Right ventricle myocardium inferior (tissue), 1 donor: ENCODE results near the gene RTL10. TPM values are rescaled to one million over a fixed set of nuclear protein-coding genes. Genes with fewer than 3 reads are reported as not detected.

ENCODE experiments used
- ATAC-seq: fragments of 200-7000 bp; cut with Tn5 transposase; one replicate; pipeline ENCODE4 v1.9.1; 2020; ENCODE audit warnings: mild to moderate bottlenecking, moderate library complexity
- DNase-seq: peaks from one replicate; pipeline ENCODE4 v3.0.0; 2021; ENCODE audit errors: missing footprints
- intact Hi-C: fragments of 100-400 bp; cut with DNase I; formaldehyde crosslinking; loops from one replicate; pipeline ENCODE4 v1.11.0; 2022
- total RNA-seq: library from RNA; stranded (reverse); fragmentation: NEBNext Ultra II Directional; extraction: Animal tissue kit (Norgen Biotek cat#: 25700); gene quantifications from one replicate; pipeline ENCODE4 v1.2.1, GENCODE V29; 2021
- donor health status: DM: no; HTN: yes; CAD: no; lungs with severe emphysema.

The RTL10 gene
- total RNA-seq, 1 donor from 2014 or later: 8.5 TPM

DNA sequence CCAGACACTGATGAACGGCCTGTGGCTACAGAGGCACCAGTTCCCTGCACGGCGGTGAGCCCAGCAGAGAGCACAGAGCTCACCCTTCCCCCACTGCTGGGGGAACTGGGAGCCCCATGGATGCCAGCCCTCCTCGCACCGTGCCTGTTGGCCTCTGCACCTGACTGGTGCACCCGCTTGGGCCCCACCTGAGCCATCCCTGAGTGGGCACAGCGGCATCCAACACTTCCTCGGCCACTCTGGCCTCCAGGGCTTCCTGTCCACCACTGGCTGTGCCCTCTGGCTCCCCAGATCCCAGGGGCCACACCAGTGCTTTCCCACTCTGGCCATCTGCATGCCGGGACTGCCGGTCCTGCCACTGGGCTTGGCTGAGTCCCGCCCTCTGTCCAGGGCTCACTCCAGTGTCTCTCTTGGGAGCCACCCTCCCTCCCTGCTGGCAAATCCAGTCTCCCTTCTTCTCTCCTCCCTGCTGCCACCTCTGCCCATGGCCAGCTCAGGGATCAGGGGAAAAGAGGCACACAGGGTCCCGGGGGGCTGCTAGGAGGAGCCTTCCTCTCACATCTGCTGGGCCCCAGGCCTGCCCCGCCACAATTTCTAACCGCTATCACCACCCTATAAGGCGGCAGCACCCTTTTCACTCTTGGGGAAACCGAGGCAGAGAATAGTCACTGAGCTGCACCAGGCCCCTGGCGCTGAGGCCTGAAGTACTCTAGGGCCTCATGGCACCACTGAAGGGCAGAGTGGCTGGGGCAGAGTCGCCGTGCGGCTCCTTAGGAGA is 33.0 kb downstream of the RTL10 start:
- no peak for DNase-seq
- no peak for ATAC-seq
- intact Hi-C loops: no loop called here

- DNase-seq (no peak), ATAC-seq (no peak)
- intact Hi-C loops: no loop called here
Observed at GRCh38 chr22:19820880-19821522, 33.7 kb downstream of the RTL10 start.

DNA sequence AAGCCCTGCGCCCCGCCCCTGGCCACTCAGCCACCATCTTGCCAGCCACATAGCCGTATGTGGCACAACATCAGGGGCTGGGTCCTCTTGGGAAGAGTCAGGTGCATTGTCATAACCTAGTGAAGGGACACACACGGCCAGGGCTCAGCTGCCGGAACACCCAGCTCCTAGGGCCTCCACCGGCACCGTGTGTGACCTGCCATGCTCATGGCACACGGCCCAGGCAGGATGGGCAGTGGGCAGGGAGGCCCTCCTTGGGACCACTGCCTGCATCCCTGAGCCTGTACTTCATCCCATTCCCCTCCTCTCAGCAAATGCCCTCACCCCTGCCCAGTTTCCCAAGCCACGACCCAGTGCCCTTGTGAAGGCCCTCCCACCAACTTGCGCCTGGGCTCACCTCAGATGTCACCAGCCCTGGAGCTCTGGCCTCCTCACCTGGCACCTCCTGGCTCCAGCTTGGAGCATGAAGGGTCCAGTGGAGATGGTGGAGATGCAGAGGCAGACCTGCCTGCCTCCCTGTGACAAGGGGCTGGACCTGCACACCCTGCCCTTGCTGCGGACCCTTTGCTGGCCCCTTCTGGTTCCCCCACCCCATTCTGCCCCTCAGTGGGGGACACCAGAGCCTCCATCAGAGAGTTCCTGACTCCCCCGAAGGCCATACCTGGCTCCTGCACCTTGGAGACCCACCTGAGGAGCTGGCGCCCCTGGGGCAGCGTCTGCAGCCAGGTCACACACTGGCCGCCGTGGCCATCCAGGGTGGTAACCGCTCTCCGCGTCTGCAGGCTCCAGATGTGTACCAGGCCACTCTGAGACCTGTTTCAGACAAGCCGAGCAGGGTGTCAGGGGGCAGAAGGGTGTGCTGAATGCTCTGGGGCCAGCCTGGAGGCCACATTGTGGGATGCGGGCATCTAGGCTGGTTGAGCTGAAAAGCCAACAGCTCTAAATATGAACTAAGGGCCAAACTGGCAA is 34.5 kb downstream of the RTL10 start:
- DNase-seq (no peak), ATAC-seq (no peak)
- intact Hi-C loops: no loop called here

DNA sequence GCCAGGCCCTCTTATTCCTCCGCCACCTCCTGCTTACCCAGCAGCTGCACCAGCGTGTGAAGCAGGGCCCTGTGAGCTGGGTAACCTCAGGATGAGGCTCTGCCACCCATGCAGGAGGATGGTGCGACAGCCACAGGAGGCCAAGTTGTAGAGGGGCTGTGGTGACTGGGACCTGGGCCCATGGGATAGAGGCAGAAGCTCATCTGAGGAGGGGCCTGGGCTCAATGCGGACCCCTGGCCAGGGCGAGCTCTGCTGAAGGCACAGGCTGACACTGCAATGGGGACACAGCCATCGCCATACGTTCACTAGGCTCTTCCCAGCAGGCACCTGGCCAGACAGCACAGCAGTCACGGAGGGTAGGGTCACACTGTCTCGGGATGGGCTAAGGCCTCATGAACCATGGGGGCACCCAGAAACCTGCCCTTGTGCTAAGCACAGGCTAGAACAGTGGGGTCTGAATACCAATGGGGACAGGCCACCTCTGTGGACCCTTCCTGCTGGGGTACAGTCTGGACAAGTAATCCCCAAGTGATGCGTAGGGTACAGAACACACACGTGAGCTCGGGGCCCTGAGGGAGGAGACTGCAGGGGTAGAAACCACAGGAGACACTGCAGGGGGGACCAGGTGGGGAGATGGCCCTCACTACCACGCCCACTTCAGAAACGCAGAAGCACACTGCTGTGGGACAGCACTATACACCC is 35.3 kb downstream of the RTL10 start:
- no peak for DNase-seq
- intact Hi-C loops: no loop called here
- ATAC-seq: no peak

DNA sequence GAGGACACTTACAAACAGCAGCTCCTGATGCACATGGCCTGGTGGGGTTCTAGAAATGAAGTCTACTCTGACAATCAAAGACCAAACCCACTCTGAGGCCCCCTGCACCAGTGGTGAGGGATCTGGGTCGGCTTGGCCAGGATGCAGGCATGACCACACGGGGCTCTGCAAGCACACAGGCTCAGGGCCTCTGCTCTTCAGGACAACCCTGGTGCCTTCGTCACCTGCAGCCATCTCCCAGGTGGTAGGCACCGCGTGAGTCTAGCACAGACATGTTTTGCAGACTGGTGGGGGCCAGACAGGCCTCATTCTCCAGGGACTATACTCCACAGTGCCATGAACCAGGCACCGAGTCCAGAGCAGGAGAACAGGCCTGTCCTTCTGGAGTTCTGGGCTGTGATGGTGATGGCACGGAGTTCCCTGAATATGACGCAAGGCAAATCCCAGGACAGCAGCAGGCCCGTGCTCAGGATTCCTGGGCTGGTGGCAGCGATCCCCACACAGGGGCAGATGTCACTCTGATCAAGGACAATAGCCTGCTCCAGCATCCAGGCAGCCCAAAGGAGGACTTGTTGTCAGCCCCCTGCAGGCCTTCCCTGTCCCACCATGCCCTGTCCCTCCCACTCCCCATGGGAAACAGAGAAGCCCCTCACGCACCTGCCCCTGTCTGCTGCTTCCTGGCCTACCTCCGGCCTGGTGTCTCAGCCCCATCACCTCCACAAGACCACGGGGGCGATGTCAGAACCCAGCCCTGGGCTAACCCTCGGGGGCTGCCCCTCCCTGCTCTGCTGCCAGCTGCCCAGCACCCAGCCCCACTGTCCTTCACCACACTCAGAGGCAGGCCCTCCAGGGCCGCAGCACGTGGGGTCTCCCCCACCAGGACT is 36.1 kb downstream of the RTL10 start:
- intact Hi-C loops: no loop called here
- DNase-seq (no peak), ATAC-seq (no peak)

DNA sequence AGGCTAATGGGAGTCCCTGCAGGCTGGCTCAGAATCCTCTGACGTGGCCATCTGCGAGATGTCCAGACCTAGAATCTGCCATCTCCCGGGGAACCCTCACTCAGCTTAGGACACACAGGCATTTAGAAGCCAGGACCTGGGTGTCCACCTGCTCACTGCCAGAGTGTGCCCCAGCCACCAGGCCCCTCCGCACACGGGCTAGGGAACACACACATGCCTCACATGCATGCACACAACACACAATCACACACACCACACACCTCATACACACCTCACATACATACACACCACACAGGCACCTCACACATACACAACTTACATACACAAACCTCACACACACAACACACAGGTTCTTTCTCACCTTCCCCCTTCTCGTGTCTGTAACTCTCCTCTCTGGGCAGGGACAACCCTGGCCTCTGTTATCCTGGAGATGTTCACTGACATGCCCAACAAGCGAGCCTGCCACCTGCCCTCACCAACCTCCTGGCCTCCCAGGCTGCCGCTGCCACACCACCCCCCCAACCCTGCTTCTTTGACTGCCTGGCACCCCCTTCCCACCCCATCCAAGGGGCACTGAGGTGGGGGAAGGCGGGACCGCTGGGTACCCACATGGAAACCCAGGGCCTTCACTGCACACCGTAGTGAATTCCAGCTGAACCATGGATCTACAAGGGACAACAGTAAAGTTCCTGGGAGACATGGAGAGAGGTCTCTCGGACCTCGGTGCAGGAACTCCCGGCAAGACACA is 38.1 kb downstream of the RTL10 start:
- no peak for DNase-seq
- ATAC-seq: no peak
- intact Hi-C loops: no loop called here

- ATAC-seq (no peak), DNase-seq (no peak)
- intact Hi-C loops: no loop called here
Observed at GRCh38 chr22:19815823-19816290, 38.8 kb downstream of the RTL10 start.

GRCh38 chr22:19815093-19815822 is 39.4 kb downstream of the RTL10 start:
- intact Hi-C loops: no loop called here
- DNase-seq (no peak), ATAC-seq (no peak)

GRCh38 chr22:19814428-19814827 is 40.2 kb downstream of the RTL10 start:
- intact Hi-C loops: no loop called here

DNA sequence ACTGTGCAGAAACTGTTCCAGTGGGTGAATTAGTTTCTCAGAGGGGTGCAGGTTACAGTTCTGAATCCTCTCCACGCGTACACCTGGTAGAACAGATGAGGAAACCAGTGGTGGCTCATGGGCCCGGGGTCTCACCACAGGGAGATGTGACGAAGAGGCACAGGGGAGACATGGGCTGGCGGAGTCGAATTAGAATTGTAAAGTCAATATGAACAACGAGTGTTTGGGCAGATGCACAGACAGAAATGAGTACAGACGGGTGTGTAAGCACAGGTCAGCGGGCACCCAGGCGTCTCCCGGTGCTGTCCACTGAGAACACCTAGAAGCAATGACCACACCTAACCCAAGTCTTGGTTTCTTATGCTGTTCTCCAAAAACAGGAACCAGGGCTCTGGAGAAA is 41.8 kb downstream of the RTL10 start:
- ATAC-seq: no peak
- intact Hi-C loops: no loop called here
- DNase-seq: no peak

More at GRCh38 chr22:19814428-19814827, 40.2 kb downstream of the RTL10 start:
- DNase-seq (no peak), ATAC-seq (no peak)

DNA sequence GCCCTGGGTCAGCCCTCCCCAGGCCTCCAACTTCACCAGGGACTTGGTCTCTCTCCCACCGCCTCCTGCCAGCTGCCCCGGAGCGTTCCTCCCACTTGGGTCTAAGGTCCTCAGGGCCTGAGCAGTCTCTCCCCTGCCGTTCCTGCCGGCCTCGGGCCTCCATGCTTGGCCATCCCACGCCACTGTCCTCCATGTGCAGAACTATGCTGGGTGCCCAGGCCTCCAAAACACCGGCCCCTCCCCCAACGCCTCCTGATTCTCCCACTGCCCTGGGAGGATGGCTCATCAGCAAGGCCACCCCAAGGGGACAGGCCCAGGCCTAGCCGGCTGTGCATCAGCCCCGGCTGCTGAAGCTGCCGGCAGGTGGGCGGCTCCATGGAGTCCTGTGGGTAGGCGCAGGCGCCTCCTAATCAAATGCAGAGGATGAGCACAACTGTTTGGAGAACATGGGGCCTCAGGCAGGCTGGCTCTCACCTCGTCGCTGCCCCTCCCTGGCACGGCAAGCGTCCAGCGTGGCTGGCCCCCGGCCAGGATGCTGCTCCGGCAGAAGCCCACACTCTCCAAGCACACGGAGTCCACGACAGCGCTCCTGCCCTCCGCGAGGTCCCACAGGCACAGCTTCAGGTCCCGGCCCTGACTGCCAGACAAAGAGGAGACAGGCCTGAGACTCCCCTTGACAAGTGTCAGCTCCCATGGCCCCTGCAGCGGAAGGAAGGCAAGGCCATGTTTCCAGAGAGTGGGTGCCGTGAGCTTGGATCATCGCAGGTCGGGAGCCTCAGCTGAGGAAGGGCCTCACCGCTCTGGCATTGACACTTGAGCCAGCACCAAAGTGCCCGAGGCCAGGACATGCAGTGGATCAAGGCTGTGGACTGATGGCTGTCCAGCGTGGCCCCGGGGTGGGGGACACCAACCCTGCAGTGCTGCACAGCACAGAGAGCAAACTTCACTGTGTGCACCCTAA is 42.6 kb downstream of the RTL10 start:
- DNase-seq: no peak
- intact Hi-C loops: no loop called here
- ATAC-seq: no peak

DNA sequence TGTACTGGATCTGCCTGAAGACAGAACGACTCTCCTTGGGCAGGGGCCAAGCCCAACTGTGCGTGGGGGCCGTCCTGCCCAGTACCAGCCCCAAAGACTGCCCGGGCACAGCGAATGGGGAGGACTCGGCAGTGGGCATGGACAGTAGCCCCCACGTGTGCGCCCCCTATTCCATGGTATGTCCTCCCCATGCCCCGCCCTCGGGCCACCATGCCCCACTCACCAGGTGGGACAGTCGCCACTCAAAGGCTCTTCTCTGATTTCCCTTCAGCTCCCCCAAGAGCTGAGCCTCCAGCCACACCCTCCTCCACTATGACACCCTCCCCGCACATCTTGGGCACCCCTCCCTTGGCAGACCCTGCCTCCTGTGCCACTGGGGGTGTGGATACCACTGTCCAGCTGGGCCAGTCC is 43.5 kb downstream of the RTL10 start:
- no peak for ATAC-seq
- intact Hi-C loops: no loop called here
- DNase-seq: no peak

DNA sequence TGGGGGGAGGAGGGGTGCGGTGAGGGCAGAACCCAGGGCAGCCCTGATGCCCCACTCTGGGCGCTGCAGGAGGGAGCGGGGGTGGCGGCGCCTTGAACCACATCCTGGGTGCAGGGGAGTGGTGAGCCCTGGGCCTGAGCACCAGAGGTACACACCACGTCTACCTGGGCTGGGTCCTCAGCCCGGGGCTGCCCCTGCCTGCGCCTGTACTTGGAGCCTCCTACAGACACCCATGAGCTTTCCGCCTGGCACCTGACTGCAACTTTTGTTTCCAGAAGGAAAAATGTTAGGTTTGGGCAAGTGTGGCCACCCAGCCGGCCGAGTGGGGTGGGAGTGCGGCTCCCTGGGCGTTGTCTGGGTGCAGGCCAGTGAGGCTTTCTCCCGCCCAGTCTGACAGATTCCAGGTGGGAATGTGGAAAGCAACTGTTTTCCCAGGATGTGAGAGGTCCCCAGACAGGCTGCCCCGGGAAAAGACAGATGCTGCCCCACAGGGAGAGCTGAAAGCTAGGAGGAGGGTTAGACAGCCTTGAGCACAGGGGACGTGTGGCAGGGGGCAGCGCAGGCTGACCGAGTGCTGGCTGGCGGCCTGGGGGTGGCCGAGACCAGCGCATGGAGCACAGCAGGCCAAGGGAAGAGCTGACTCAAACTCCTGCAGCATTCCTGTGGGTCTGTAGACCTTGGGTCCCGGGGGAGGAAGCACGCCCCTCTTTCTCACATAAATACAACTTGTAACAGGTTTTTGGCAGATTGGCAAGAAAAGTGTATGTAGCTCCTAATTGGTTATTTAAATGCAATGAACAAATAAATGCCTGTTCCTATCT is 44.1 kb downstream of the RTL10 start:
- ATAC-seq (no peak), DNase-seq (no peak)
- intact Hi-C loops: no loop called here

DNA sequence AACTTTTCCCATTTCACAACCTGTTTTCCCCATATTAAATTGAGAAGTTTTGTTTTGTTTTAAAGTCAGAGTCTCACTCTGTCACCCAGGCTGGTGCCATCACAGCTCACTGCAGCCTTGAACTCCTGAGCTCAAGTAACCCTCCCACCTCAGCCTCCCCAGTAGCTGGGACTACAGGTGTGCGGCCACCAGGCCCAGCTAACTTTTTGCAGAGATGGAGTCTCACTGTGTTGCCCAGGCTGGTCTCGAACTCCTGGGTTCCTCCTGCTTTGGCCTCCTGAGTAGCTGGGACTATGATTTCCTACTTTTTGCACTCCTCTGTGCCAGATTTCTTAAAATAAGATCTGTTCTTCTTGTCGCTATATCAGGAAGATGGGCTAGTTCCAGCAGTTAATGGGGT is 44.9 kb downstream of the RTL10 start:
- no peak for ATAC-seq
- intact Hi-C loops: no loop called here
- no peak for DNase-seq
